ENCODE measurements around the gene RBM47.

GRCh38 chr4:40446839-40447238, 182.8 kb downstream of the RBM47 start:
- TF ChIP-seq CTCF (conservative IDR thresholded peaks at IDR 0.05; ENCODE audit: low read depth in 2 of 2), result no peak
- TF ChIP-seq CREB1 (CRISPR knock-in tag; IDR thresholded peaks at IDR 0.05; ENCODE audit: low read depth), result no peak
- no peak for TF ChIP-seq POLR2AphosphoS5 (IDR thresholded peaks at IDR 0.05; ENCODE audit: low read depth)
- no peak for TF ChIP-seq EZH2phosphoT487 (IDR thresholded peaks at IDR 0.05; ENCODE audit: unreplicated experiment)
- no peak for TF ChIP-seq ZNF114 (CRISPR knock-in tag; IDR thresholded peaks at IDR 0.05)
- TF ChIP-seq NANOG (IDR thresholded peaks at IDR 0.05; ENCODE audit: borderline replicate concordance), result no peak
- no peak for TF ChIP-seq EZH2 (IDR thresholded peaks at IDR 0.05; ENCODE audit: low read depth, unreplicated experiment)
- TF ChIP-seq REST (IDR thresholded peaks at IDR 0.05; ENCODE audit: unreplicated experiment), result no peak
- no peak for TF ChIP-seq ETS1 (IDR thresholded peaks at IDR 0.05)
- no peak for TF ChIP-seq JUNB (IDR thresholded peaks at IDR 0.05; ENCODE audit: unreplicated experiment)
- TF ChIP-seq ZNF462 (CRISPR knock-in tag; IDR thresholded peaks at IDR 0.05), result no peak
- TF ChIP-seq ZNF331 (CRISPR knock-in tag; IDR thresholded peaks at IDR 0.05; ENCODE audit: low read depth), result no peak
- TF ChIP-seq STAT1 (IDR thresholded peaks at IDR 0.05; ENCODE audit: unreplicated experiment), result no peak

Measured in GM23338 (cell line).